ENCODE results near the gene TTC7B. TPM values are rescaled to one million over a fixed set of nuclear protein-coding genes. Genes with fewer than 3 reads are reported as not detected.

TTC7B gene
- total RNA-seq, 1 experiment from 2014 or later: 70.6 TPM

GRCh38 chr14:90676356-90676755 is 139.9 kb downstream of the TTC7B start:
- Histone ChIP-seq H3K27me3 (ENCODE audit: insufficient read depth, low read length) (no peaks in the 10 kb centered on the region), H3K27ac (ENCODE audit: low read depth, low read length) (no peak overlapping the region), H3K4me1 (ENCODE audit: control insufficient read depth in 1 of 2, insufficient read depth in 2 of 2, low read length in 2 of 2) (peaks cover 8 to 10% of the 10 kb centered on the region in 2 experiments), H3K36me3 (ENCODE audit: control insufficient read depth in 1 of 2, insufficient read depth in 2 of 2, low read length in 2 of 2) (no peaks in the 10 kb centered on the region), H2AFZ (ENCODE audit: low read depth, low read length, poor library complexity, severe bottlenecking) (no peak overlapping the region), H3K4me3 (replicated peaks in 1 of 2; ENCODE audit: low read depth in 1 of 2, low read length in 2 of 2) (no peak overlapping the region), H3K9me3 (ENCODE audit: control insufficient read depth in 1 of 2, insufficient read depth in 1 of 2, low read depth in 1 of 2, low read length in 2 of 2) (no peaks in the 10 kb centered on the region), H3K79me2 (ENCODE audit: insufficient read depth, low read length) (no peaks in the 10 kb centered on the region), H3K4me2 (ENCODE audit: low read length) (no peak overlapping the region), H3K9ac (ENCODE audit: low read length) (no peak overlapping the region), H3K9me2 (ENCODE audit: insufficient read depth) (no peaks in the 10 kb centered on the region), H4K20me1 (ENCODE audit: insufficient read depth) (no peaks in the 10 kb centered on the region)
- ChIA-PET RAD21 (ENCODE audit: low non-redundant PET in 1 of 2, low total read pairs in 2 of 2, uncharacterized antibody in 2 of 2, unreplicated experiment in 2 of 2) (no interaction called here), POLR2A (no interaction called here), CTCF (no interaction called here)
- DNase-seq (ENCODE audit: low read depth, low spot score) (no peak), ATAC-seq (no peak)
- intact Hi-C loops (cut with micrococcal nuclease): no loop called here
- BruUV-seq (replicated peaks): no TSS peak
- TF ChIP-seq JUND (IDR thresholded peaks at IDR 0.05) (no peak), RAD21 (IDR thresholded peaks at IDR 0.05; ENCODE audit: low read depth) (no peak), FOSL1 (IDR thresholded peaks at IDR 0.05; ENCODE audit: low read depth) (no peak), ATF3 (IDR thresholded peaks at IDR 0.05) (no peak), EGR1 (IDR thresholded peaks at IDR 0.05; ENCODE audit: low read depth) (no peak), YY1 (IDR thresholded peaks at IDR 0.05; ENCODE audit: extremely low read depth, insufficient replicate concordance, low read depth, low read length) (no peak), TCF7L2 (IDR thresholded peaks at IDR 0.05; ENCODE audit: borderline replicate concordance, extremely low read depth, insufficient read depth, insufficient read length) (no peak), MAX (IDR thresholded peaks at IDR 0.05) (no peak), SP1 (IDR thresholded peaks at IDR 0.05; ENCODE audit: low read depth) (no peak), EZH2phosphoT487 (IDR thresholded peaks at IDR 0.05; ENCODE audit: borderline replicate concordance) (no peak), POLR2AphosphoS5 (IDR thresholded peaks at IDR 0.05; ENCODE audit: low read depth, low read length) (no peak), EZH2 (IDR thresholded peaks at IDR 0.05) (no peak), REST (IDR thresholded peaks at IDR 0.05; ENCODE audit: low read depth) (no peak), SRF (IDR thresholded peaks at IDR 0.05; ENCODE audit: low read depth) (no peak), SIN3A (IDR thresholded peaks at IDR 0.05; ENCODE audit: low read depth) (no peak)
